CD4-positive, alpha-beta T cell treated with Interleukin-21 for 1 hour (primary cell): ENCODE results near the gene MBP.

Experiments
- DNase-seq: peaks from one replicate; pipeline ENCODE4 v3.0.0-alpha.2; 2020

Gene MBP

GRCh38 chr18:77150588-77150987 is 18.0 kb upstream of the MBP start:
- no peak for DNase-seq

DNA sequence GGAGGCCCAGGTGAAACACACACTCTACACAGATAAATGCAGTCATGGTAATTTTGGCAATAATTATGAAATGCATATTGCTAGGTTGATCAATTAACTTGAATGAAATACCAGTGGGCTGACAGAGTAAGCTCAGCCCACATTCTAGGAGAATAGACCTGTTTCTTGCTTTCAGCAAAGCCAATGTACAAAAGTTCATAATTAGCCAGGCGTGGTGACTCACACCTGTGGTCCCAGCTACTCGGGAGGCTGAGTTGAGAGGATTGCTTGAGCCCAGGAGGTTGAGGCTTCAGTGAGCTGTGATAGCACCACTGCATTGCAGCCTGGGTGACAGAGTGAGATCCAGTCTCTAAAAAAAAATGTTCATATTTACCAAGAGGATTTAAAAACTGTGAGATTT is 15.7 kb upstream of the MBP start:
- no peak for DNase-seq

DNA sequence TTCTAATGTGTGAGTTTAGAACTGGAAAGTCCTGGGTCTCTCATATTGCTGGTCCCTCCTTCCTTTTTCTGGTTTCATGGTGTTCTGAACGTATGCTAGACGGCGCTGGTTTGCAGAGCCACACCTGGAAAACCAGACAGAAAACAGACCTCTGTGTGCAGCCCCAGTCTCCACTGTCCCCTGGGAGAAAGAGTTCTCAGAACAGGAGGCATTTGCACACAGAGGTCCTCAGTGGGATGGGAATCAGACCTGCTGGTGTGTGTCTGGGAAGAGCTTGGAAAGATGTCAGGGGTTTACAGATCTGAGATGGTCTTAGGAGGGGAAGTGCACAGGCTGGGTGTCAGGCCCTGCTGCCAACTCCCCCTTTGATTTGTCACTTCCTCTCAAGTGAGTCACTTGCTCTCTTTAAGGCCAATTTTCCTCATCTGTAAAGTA is 14.9 kb upstream of the MBP start:
- no peak for DNase-seq

DNA sequence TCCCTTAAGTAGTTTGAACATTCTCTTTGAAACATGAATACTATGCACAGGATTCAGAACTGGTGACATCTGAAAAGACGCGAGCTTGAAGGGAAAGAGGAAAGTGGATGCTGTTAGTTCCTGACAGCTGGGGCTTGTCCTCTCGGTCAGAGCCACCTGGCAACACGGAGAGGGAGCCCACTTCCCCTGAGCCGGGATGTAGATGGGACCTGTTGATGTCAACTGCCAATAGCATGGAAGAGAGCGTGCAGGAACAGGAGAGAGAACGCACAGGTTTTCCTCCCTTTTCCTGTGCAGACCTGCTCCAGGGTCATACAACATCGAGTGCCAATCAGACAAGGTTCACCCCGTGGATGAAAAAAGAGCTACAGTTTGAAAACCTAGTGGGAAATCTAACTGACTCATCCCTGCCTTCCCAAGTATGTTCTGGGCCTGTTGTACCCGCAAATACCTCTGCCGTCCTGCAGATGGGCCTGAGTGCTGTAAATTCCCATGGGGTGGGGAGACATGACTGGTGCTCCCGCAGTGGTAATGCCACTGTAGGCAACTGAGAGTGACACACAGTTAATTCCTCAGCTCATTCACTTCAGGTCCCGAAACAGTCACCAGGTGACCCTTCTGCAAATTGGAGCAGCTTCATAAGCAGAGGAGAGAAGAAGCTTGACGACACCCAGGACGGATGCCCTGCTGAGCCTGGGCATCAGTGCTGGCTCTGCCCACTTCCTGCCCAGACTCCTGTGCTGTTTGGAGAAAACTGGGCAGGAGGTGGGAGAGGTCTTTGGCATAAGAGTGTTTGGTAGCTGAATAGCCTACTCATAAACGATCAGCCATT is 13.9 kb upstream of the MBP start:
- no peak for DNase-seq

DNA sequence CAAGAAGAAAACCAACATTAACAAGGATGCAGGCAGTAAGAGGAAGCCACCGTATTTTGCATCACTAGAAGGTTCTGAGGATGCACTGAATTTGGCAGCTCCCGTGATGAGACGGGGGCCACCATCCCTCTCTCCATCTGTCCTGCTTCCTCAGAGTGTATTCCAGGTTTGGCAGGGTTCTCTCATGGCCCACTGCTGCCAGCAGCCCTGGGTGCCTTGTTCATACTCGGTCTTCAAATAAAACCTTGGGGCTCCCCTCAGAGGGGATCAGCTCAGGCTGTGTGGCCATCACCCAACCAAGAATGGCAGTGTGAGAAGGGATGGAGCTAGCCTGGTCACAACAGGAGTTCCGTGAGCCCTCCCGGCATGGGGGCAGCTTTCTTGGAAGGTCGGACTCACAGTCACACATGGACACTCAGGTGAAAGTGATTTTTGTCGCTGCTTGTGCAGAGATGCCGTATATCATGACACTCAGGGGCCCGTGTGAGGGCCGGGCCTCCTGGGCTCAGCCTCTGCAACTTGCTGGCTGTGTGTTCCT is 12.8 kb upstream of the MBP start:
- no peak for DNase-seq

DNA sequence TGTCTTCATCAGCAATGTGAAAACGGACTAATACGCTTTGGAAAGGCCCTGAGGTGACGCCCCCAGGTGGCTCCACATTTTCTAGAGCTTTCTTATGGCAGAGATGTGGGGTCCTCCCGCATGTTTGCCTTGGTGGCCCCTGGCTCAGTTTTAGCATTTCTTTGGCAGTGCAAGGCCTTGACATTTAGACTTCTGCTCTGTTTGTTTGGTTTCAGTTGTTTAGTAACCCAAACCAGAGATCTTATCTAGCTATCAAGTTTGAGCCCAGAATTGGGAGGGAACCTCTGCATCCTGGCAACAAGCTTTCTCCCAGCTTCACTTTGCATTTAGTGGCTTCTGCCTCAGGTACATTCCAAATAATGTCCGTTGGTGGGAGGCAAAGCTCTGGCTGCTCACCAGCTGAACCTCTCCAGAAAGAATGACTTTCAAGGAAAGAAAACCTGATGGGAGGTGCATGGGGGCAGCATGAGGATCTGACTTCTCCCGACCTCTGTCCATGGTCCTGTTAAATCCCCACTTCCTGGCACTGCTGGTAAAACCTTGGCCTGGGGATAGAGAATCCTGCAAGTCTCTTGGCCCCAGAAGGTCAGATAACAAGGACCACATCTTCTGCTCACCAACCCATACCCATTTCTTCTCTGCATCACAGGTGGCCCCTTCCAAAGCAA is 12.0 kb upstream of the MBP start:
- DNase-seq: no peak

GRCh38 chr18:77144046-77144445 is 11.5 kb upstream of the MBP start:
- DNase-seq: no peak

- DNase-seq: no peak
These were observed 10.6 kb upstream of the MBP start for GRCh38 chr18:77143196-77143595.

DNA sequence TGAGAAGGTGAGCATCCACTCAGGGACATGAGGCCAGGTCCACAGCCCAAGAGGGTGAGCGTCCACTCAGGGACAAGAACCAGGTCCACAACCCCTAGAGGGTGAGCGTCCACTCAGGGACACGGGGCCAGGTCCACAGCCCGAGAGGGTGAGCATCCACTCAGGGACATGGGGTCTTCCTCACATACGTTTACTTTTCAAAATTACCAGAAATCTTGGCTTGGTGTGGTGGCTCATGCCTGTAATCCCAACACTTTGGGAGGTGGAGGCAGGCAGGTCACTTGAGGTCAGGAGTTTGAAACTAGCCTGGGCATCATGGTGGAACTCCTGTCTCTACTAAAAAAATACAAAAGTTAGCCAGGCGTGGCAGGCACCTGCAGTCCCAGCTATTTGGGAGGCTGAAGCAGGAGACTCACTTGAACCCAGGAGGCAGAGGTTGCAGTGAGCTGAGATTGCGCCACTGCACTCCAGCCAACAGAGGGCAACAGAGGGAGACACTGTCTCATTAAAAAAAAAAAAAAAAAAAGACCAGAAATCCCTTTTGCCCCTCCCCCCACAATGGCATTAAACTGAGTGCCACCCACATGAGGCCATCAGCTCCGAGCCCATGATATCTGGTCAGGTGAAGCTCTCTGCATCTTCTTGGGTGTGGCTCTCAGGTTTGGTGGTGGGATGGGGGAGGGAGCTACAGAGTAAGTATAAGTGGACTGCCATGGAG is 9.0 kb upstream of the MBP start:
- DNase-seq: no peak

- peak; percentile 56 for DNase-seq
These were observed 8.0 kb upstream of the MBP start for GRCh38 chr18:77140439-77141109.

DNA sequence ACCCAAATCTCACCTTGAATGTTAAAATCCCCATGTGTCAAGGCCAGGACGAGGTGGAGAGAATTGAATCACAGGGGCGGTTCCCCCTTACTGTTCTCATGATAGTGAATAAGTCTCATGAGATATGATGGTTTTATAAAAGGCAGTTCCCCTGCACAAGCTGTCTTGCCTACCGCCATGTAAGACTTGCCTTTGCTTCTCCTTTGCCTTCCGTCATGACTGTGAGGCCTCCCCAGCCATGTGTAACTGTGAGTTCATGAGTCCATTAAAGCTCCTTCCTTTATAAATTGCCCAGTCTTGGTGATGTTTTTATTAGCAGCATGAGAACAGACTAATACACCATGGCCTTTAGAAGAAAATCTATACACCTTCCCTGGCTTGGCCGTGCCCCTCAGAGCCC is 7.4 kb upstream of the MBP start:
- DNase-seq: no peak

DNA sequence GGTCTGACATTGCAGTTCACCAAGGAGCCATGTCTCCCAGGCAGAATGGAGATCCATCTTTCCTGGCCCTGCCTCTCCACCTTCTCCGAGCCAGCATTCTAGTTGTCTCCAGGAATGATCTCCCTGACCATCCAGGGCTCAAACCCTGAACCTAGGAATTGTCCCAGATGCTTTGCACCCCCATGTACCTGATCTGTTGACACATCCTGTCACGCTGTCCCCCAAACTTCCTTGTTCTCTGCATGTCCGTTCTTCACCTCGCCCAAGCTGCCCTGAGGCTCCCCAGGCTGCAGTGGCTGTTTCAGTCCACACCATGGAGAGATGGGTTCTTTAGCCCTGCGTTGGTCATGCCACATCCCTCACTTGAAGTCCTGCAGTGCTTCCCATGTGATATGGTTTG is 7.0 kb upstream of the MBP start:
- DNase-seq: no peak

GRCh38 chr18:77138270-77138669 is 5.7 kb upstream of the MBP start:
- no peak for DNase-seq

- no peak for DNase-seq
These were observed 5.3 kb upstream of the MBP start for GRCh38 chr18:77137851-77138250.

GRCh38 chr18:77136871-77137665 is 4.5 kb upstream of the MBP start:
- no peak for DNase-seq

- no peak for DNase-seq
These were observed 3.6 kb upstream of the MBP start for GRCh38 chr18:77136076-77136718.

DNA sequence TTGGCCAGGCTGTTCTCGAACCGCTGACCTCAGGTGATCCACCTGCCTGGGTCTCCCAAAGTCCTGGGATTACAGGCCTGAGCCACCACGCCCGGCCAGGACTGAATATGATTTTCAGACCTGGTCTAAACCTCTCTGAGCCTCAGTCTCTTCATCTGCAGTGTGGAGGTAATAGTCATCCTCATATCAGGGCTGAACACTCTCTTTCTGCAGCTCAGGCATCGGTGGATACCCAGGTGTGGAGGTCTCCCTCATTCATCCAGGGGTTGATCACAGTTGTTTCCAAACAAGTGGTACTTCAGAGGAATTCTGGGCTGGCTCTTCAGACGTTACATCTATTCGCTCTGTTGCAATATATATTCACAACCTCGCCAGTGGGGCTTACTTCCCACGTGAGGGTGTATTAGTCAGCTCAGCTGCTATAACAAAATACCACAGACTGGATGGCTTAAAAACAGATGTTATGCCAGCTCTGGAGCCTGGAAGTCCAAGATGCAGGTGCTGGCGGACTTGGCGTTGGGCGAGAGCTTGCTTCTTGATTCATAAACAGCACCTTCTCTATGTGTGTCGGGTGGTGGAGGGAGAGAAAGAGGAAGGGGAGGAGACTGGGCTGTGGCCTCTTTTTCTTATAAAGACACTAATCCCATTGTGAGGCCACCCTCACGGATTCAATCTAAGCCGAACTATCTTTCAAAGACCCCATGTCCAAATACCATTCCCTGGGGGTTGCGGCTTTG is 2.9 kb upstream of the MBP start:
- DNase-seq: no peak

DNA sequence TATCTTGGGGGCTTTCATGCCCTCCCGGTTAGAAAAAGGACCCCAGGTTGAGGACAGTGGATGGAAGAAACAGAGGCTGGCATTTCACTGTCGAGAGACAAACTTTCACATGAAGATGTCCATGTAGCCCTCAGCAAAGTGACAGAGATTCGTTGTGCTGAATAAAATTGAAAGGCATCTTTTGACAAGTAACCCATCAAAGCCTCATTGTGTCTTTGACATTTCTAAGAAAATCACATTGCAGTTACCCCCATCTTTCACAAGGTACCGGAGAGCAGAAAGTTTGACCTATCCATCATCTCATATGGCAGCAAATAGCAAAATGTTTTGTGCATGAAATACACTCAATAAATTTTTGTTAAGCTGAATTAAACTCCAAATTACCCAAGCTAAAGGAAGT is 2.0 kb upstream of the MBP start:
- DNase-seq: no peak

GRCh38 chr18:77133835-77134496 is 1.4 kb upstream of the MBP start:
- DNase-seq: no peak
